Measurements from ENCODE around the gene AKIRIN2.

The AKIRIN2 gene

GRCh38 chr6:87701676-87702588, at the start of gene AKIRIN2:
Gene AKIRIN2, minus strand, starts transcription at chr6:87702233. Its CDS starts 549 bp downstream, at chr6:87701684.
- DNase-seq: peak; percentile 96

DNA sequence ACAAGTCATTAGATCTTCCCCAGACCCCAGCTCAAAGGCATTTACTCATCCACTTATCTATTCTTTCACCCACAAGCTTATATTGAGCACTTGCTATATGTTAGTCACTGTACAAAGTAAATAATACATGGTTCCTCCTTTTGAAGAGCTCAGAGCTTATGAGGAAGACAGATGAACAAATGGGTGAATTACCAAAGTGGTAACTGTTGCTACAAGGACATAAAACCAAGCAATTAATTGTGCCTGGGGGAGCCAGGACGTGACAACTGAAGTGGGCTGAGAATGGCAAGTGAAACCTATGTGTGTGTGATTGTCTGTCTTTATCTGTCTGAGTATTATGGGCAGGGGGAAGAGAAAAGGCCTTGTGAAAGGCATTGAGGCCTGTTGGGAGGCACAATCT, 45.6 kb upstream of the AKIRIN2 start:
- DNase-seq: no peak

- DNase-seq: no peak
These were observed 44.1 kb upstream of the AKIRIN2 start for GRCh38 chr6:87745966-87746721.

GRCh38 chr6:87743454-87743853, 41.4 kb upstream of the AKIRIN2 start:
- DNase-seq: no peak

DNA sequence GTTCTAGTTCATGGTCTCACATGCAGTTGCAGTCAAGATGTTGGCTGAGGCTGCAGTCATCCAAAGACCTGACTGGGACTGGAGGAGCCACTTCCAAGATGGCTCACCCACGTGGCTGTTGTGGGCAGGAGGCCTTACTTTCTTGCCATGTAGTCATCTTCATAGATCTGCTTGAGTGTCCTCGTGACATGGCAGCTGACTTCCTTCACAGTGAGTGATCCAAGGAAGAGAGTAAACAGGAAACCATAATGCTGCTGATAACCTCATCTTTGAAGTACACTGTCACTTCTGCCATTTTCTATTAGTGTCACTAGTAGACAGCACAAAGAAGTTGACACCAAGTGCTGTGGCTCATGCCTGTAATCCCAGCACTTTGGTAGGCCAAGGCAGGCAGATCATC, 40.1 kb upstream of the AKIRIN2 start:
- peak; percentile 58 for DNase-seq

GRCh38 chr6:87741001-87741650, 39.1 kb upstream of the AKIRIN2 start:
- DNase-seq: no peak

DNA sequence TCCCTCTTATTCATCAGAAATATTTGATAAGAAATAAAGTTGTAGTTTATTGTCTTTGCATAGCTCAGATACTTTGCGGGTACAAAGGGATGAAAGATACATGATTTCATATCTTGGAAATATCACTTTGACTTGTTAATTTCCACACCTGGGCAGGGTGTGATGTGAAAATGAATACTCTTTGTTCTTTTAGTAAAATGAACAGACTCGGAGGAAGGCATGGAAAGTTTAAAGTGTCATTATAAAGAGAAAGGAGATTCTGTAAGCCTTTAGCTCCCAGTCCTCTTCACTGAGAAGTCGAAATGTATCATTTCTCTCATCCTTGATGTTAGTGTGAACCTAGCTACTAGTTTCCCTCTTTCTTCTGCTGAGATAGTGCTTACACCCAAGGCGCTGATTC, 36.7 kb upstream of the AKIRIN2 start:
- no peak for DNase-seq

DNA sequence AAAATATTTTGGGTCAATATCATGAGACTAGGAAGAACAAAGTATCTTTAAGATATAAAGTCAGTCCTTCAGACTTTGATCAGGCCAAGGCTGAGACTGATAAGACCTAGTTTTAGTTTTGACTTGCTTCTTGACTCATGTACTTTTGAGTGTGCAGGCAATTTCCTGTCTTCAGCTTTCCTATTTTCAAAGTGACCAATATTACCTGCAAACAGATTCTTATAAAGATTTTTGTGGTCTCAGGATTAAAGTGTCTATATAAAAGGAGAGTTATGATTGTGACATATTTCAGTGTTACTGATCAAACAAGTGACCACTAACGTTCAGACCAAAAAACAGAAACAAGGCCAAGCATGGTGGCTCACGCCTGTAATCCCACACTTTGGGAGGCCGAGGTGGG, 36.0 kb upstream of the AKIRIN2 start:
- DNase-seq: no peak

DNA sequence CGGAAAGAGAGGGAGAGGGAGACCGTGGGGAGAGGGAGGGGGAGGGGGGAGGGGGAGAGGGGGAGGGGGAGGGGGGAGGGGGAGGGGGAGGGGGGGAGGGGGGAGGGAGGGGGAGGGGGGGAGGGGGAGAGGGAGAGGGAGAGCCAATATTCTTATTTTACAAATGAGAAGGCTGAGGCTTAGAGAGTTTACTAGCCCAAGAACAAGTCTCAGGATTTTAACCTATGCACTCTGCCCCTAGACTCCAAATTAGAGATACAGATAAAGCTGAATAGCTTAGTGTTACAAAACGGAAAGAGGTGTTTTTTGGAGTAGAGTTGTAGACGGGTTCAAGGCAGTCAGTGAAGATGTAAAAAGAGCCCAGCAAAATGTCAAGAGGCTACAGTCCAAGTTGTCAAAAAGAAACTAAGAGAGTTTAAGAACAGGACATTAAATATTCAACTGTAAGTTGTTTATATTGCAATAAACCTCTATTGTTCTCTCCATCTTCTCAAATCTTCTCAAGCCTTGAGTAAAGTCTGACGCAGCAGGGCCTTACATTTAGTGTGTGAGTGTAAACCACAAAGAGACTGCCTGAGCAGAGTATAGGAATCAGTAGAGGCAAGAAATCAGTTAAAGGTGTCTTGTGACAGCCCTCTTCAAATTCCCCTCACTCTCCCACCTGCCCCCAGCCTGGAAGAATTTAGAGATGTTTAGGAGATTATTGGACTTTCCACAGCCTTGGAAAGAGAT, 34.9 kb upstream of the AKIRIN2 start:
- no peak for DNase-seq

DNA sequence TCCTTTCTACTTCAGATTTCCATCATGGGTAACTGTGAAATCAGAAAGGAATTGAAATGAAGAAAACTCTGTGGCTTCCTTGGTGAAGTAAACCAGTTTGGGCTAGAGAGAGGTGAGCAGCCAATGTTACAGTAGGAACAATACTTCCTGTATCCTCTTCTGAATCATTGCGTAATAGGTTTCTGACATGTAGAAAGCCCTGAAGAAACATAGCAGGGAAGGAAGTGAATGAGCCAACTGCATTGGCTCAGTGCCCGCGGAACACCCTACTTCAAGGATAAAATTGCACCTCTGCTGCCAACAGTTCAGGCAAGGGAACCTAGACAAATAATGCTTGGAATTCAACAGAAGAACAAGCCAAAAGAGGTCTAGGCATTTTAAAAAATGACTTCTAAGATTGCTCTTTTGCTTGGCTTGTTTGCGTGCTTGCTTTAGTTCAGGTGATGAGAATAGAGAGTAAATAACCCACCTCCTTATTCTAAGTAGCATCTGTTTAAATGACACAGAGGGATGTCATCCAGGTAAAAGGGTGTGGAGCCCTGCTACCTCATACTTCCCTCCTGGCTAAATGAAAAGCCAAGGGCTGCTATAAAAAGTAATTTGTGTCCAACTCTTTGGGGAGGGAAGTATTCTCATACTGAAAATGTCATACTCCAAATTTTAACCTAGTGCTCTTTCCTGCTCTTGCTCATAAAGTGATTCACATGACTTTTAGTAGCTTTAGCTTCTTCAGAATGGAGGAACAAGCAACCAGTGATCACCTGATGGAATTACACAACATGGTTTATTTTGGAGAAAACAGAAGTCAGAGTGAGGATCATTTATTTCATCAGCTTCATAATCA, 30.0 kb upstream of the AKIRIN2 start:
- DNase-seq: peak; percentile 37

DNA sequence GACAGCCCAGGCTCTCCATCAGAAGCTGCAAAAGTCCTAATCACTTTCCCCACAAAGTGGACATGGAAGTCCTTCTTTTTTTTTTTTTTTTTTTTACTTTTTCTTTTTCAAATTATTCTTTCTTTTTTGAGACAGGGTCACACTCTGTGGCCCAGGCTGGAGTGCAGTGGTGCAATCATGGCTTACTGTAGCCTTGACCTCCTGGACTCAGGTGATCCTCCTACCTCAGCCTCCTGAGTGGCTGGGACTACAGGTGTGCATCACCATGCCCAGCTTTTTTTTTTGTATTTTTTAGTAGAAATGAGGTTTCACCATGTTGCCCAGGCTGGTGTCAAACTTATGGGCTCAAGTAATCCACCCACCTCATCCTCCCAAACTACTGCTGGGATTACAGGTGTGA, 29.0 kb upstream of the AKIRIN2 start:
- DNase-seq: no peak

- DNase-seq: no peak
These were observed 28.1 kb upstream of the AKIRIN2 start for GRCh38 chr6:87729965-87730719.

DNA sequence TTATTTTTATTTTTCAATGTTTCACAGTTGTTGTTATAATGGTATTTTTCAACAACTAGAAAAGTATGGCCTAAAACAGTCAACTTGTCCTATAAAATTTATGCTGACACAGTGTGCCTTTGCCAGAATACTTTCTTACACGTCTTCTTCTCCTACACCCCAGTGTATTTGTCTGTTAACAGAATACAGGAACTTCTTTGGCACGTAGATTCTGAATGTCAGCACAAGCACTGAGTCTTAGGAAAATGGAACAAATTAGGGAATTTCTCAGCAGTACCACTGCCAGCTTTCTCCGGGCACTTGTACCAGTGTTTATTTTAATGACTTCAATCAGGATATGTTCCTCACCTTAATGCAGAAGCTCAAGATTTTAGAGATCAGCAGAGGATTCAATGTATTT, 26.7 kb upstream of the AKIRIN2 start:
- no peak for DNase-seq

- DNase-seq: no peak
These were observed 23.2 kb upstream of the AKIRIN2 start for GRCh38 chr6:87724983-87725811.

- no peak for DNase-seq
These were observed 21.4 kb upstream of the AKIRIN2 start for GRCh38 chr6:87723170-87724078.

- DNase-seq: no peak
These were observed 20.6 kb upstream of the AKIRIN2 start for GRCh38 chr6:87722540-87723169.

DNA sequence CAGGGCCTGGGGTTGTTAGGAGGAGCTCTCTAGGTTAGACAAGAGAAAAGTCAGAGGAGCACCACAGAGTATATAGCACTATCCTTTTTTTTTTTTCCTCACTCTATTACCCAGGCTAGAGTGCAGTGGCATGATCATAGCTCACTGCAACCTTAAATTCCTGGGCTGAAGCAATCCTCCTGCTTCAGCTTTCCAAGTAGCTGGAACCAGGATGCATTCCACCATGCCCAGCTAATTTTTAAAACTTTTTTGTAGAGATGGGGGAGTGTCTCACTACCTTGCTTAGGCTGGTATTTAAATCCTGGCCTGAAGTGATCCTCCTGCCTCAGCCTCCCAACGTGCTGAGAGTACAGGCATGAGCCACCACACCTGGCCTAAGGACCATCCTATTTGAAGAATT, 19.3 kb upstream of the AKIRIN2 start:
- no peak for DNase-seq

- no peak for DNase-seq
These were observed 16.8 kb upstream of the AKIRIN2 start for GRCh38 chr6:87718662-87719433.
